Stomach (tissue), 9 donors: ENCODE measurements around the gene FAM184B. TPM values are rescaled to one million over a fixed set of nuclear protein-coding genes. Genes with fewer than 3 reads are reported as not detected.

Source experiments
- DNase-seq, 2 donors: peaks; one replicate each; pipeline versions ENCODE4 v3.0.0 to v3.0.0-alpha.2; 2013 to 2019
- H3K27ac ChIP-seq, 5 donors: fragments of 200-600 bp in 4 of 5; sonication (generic) in 4 of 5; one replicate each; pipeline ENCODE4 v1.5.1; 2013 to 2019; ENCODE audit warnings: mild to moderate bottlenecking in 1 of 5, moderate library complexity in 1 of 5
- H3K27me3 ChIP-seq, 3 donors: fragments of 200-600 bp; sonication (generic); one replicate each; pipeline ENCODE4 v1.5.1; 2017 to 2019; ENCODE audit warnings: mixed run types in 1 of 3
- H3K36me3 ChIP-seq, 4 donors: fragments of 200-600 bp; sonication (generic); 1 replicate in 3 of 4; 2 replicates in 1 of 4; pipeline ENCODE4 v1.5.1; 2016 to 2019
- H3K4me1 ChIP-seq, 4 donors: fragments of 200-600 bp; sonication (generic); one replicate each; pipeline ENCODE4 v1.5.1; 2016 to 2019
- H3K4me3 ChIP-seq, 4 donors: fragments of 200-600 bp; sonication (generic) in 3 of 4; one replicate each; pipeline ENCODE4 v1.5.1; 2016 to 2019; ENCODE audit warnings: mild to moderate bottlenecking in 1 of 4
- H3K9me3 ChIP-seq, 4 donors: fragments of 200-600 bp; sonication (generic); one replicate each; pipeline ENCODE4 v1.5.1; 2016 to 2019
- CTCF ChIP-seq, 7 experiments: fragments of 450-650 bp in 4 of 7; fragments of 200-600 bp in 3 of 7; sonication (generic) in 3 of 7; IDR thresholded peaks; one replicate each; pipeline ENCODE4 v1.5.1; 2016 to 2019; ENCODE audit warnings: antibody characterized with exemption in 7 of 7, control low read depth in 2 of 7, mild to moderate bottlenecking in 1 of 7
- EP300 ChIP-seq: sonication (generic); formaldehyde crosslinking; IDR thresholded peaks from one replicate; pipeline ENCODE4 v1.6.1; 2017; ENCODE audit warnings: antibody characterized with exemption
- POLR2A ChIP-seq, 4 donors: fragments of 450-650 bp; IDR thresholded peaks; one replicate each; pipeline ENCODE4 v1.6.1; 2016; ENCODE audit warnings: antibody characterized with exemption in 4 of 4, control low read depth in 2 of 4, mild to moderate bottlenecking in 1 of 4, moderate library complexity in 1 of 4
- POLR2AphosphoS5 ChIP-seq, 3 donors: sonication (generic); formaldehyde crosslinking; IDR thresholded peaks; one replicate each; pipeline ENCODE4 v1.6.1; 2016; ENCODE audit warnings: antibody characterized with exemption in 3 of 3
- WGBS, 5 donors: extraction: QIAGEN DNeasy Blood & Tissue Kit in 3 of 5; methylation state at CpG; one replicate each; pipeline versions ENCODE4 v1.1.5 to v1.1.7; 2013 to 2018; 5-methylcytosine and 5-hydroxymethylcytosine counted together
- intact Hi-C: fragments of 100-400 bp; cut with DNase I; formaldehyde crosslinking; loops from one replicate; pipeline ENCODE4 v1.15.1; 2023; ENCODE audit warnings: low total_unique reads
- polyA plus RNA-seq, 3 donors: library from polyadenylated mRNA; stranded (reverse); fragments of 200-250 nt; gene quantifications; one replicate each; pipeline ENCODE4 v1.2.3, GENCODE V29; 2013
- total RNA-seq, 5 donors: library from RNA; depleted of rRNA; stranded (reverse); fragments of >200 nt; gene quantifications; one replicate each; pipeline versions ENCODE4 v1.1.0 to v1.2.3, GENCODE V29; 2014 to 2016
- donor health status: healthy with polysubstance abuse.
- donor health status: Bipolar disorder and iron deficiency.
- donor health status: healthy.

FAM184B gene
- total and polyA plus RNA-seq, 8 donors, result 0.08 to 0.18 TPM; not detected in 6

GRCh38 chr4:17786567-17786966, 5.1 kb upstream of the FAM184B start:
- Histone ChIP-seq H3K9me3 (no peaks in the 10 kb centered on the region), H3K27me3 (peaks cover 0 to 10% (median 5%) of the 10 kb centered on the region in 3 donors), H3K36me3 (peaks cover 0 to 5% (median 2%) of the 10 kb centered on the region in 4 donors), H3K4me1 (peaks cover 1 to 8% (median 7%) of the 10 kb centered on the region in 4 donors), H3K27ac (no peak overlapping the region), H3K4me3 (no peak overlapping the region)
- TF ChIP-seq POLR2A (IDR thresholded peaks at IDR 0.05), result no peak
- no peak for TF ChIP-seq POLR2AphosphoS5 (IDR thresholded peaks at IDR 0.05)
- no peak for TF ChIP-seq CTCF (IDR thresholded peaks at IDR 0.05)
- TF ChIP-seq EP300, result no peak
- WGBS, 5 donors, result 54 to 74% (median 63%) methylated on average over 5 of the region's 5 CpGs
- no peak for DNase-seq
- intact Hi-C loops, result no loop called here

GRCh38 chr4:17785858-17786257, 4.4 kb upstream of the FAM184B start:
- 72 to 82% (median 81%) methylated on average over 5 of the region's 5 CpGs for WGBS, 5 donors
- Histone ChIP-seq H3K9me3 (no peaks in the 10 kb centered on the region), H3K27ac (no peak overlapping the region), H3K4me1 (peaks cover 8 to 15% (median 14%) of the 10 kb centered on the region in 4 donors), H3K4me3 (no peak overlapping the region), H3K36me3 (no peaks in the 10 kb centered on the region), H3K27me3 (peaks cover 0 to 17% (median 12%) of the 10 kb centered on the region in 3 donors)
- DNase-seq, result no peak
- intact Hi-C loops, result no loop called here
- TF ChIP-seq EP300 (no peak), POLR2A (IDR thresholded peaks at IDR 0.05) (no peak), POLR2AphosphoS5 (IDR thresholded peaks at IDR 0.05) (no peak), CTCF (IDR thresholded peaks at IDR 0.05) (no peak)

GRCh38 chr4:17780501-17781299, 721 bp downstream of the FAM184B start:
- 4 to 8% (median 6%) methylated on average over 29 to 31 of the region's 31 CpGs for WGBS, 5 donors
- H3K27me3 ChIP-seq, result peaks cover 0 to 36% (median 19%) of the 10 kb centered on the region in 3 donors

GRCh38 chr4:17778431-17778830, 3.0 kb downstream of the FAM184B start:
- H3K36me3 ChIP-seq, result no peaks in the 10 kb centered on the region
- TF ChIP-seq POLR2AphosphoS5 (IDR thresholded peaks at IDR 0.05) (no peak), EP300 (no peak), POLR2A (IDR thresholded peaks at IDR 0.05) (no peak), CTCF (IDR thresholded peaks at IDR 0.05) (no peak)
- peaks cover 16 to 27% (median 20%) of the 10 kb centered on the region in 4 donors for H3K4me1 ChIP-seq
- DNase-seq, result no peak
- no peak overlapping the region for H3K4me3 ChIP-seq
- H3K9me3 ChIP-seq, result no peaks in the 10 kb centered on the region
- WGBS, 5 donors, result 76 to 97% (median 96%) methylated on average over 3 of the region's 3 CpGs
- H3K27me3 ChIP-seq, result peaks cover 0 to 36% (median 19%) of the 10 kb centered on the region in 3 donors
- intact Hi-C loops, result no loop called here
- H3K27ac ChIP-seq, result no peak overlapping the region

More at GRCh38 chr4:17780501-17781299, 721 bp downstream of the FAM184B start:
- H3K27ac ChIP-seq, result no peak overlapping the region
- H3K4me1 ChIP-seq, result peaks cover 16 to 27% (median 20%) of the 10 kb centered on the region in 4 donors
- H3K4me3 ChIP-seq, result peak overlapping the region; percentile 35 to 62 (median 48)
- TF ChIP-seq POLR2AphosphoS5 (IDR thresholded peaks at IDR 0.05) (no peak), EP300 (no peak), CTCF (IDR thresholded peaks at IDR 0.05) (no peak), POLR2A (IDR thresholded peaks at IDR 0.05) (no peak)
- DNase-seq, result peak; percentile 38 to 43
- H3K36me3 ChIP-seq, result no peaks in the 10 kb centered on the region
- H3K9me3 ChIP-seq, result no peaks in the 10 kb centered on the region
- intact Hi-C loops, result no loop called here
